ENCODE results near the gene NACC2. TPM values are rescaled to one million over a fixed set of nuclear protein-coding genes. Genes with fewer than 3 reads are reported as not detected.

NACC2 gene
- total and polyA plus RNA-seq, 2 donors (not counting 1 experiment from before 2014, with no cell fraction given) = 0.34 to 1.9 TPM

DNA sequence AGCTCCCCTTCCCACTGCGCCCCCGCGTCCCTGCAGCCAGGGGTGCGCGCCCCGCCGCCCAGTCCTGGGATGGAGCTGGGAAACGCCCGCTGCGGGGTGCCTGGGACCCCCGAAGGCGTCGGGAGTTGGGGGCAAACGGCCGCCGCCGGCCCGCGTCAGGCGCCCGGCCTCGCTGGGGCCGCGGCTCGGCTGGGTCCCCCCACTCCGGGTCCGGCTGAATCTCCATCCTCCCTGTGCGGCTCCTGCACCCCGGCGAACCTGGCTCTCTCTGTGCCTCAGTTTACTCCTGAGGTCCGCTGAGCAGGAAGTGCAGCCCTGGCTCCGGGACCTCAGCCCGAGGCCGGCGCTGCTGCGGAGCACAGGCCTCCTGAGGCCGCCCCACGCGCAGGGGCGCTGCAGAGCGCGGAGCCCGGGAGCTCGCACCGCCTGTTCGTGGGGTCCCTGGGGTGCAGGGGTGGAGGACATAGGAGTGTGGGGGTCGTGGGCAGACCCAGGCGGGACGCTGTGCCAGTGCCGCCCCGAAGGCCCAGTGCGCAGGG, 37.5 kb upstream of the NACC2 start:
- POLR2A ChIA-PET = no interaction called here
- Histone ChIP-seq H2AFZ (ENCODE audit: insufficient read depth, low read depth, low read length, poor library complexity, severe bottlenecking) (peak overlapping the region; percentile 10), H3K27ac (ENCODE audit: low read length in 2 of 2) (no peak overlapping the region), H3K27me3 (replicated peaks in 1 of 4; ENCODE audit: control extremely low read depth in 1 of 4, control insufficient read depth in 3 of 4, insufficient read depth in 4 of 4, low read length in 3 of 4) (peaks cover 0 to 47% (median 13%) of the 10 kb centered on the region in 4 experiments), H3K9me3 (ENCODE audit: control extremely low read depth in 1 of 3, control insufficient read depth in 2 of 3, insufficient read depth in 1 of 3, low read length in 2 of 3) (peaks cover 0 to 7% (median 0%) of the 10 kb centered on the region in 3 donors), H3K9ac (ENCODE audit: low read length) (no peak overlapping the region), H3K36me3 (replicated peaks in 1 of 2; ENCODE audit: control extremely low read depth in 1 of 2, control insufficient read depth in 1 of 2, extremely low read depth in 1 of 2, insufficient read depth in 2 of 2, low read length in 1 of 2) (no peaks in the 10 kb centered on the region), H3K4me1 (ENCODE audit: control insufficient read depth in 2 of 2, insufficient read depth in 2 of 2, low read length in 2 of 2) (peaks cover 9 to 18% of the 10 kb centered on the region in 2 donors), H3K79me2 (ENCODE audit: control insufficient read depth, insufficient read depth, low read length) (no peaks in the 10 kb centered on the region), H3K4me2 (replicated peaks; ENCODE audit: low read depth, low read length, poor library complexity, severe bottlenecking) (peak overlapping the region; percentile 70), H3K4me3 (ENCODE audit: control extremely low read depth in 1 of 5, extremely low read depth in 1 of 5, insufficient read depth in 1 of 5, low read depth in 2 of 5, low read length in 4 of 5) (peak overlapping the region in 1 of 5 experiments; percentile 17), H4K20me1 (ENCODE audit: control insufficient read depth, insufficient read depth, low read length, poor library complexity, severe bottlenecking) (no peaks in the 10 kb centered on the region)
- intact Hi-C loops (cut with micrococcal nuclease) = loop anchor here (1.0 kb wide), 1 partner anchor 151 kb away; no protein-coding TSS in a partner anchor
- H3K27me3 Mint-ChIP-seq = peaks cover 42% of the 10 kb centered on the region
- peaks cover 10% of the 10 kb centered on the region for H3K4me1 Mint-ChIP-seq
- no peak for TF ChIP-seq EZH2 (IDR thresholded peaks at IDR 0.05; ENCODE audit: borderline replicate concordance, insufficient read depth, low read depth, low read length, poor library complexity, severe bottlenecking)
- TF ChIP-seq, protein P1, sequence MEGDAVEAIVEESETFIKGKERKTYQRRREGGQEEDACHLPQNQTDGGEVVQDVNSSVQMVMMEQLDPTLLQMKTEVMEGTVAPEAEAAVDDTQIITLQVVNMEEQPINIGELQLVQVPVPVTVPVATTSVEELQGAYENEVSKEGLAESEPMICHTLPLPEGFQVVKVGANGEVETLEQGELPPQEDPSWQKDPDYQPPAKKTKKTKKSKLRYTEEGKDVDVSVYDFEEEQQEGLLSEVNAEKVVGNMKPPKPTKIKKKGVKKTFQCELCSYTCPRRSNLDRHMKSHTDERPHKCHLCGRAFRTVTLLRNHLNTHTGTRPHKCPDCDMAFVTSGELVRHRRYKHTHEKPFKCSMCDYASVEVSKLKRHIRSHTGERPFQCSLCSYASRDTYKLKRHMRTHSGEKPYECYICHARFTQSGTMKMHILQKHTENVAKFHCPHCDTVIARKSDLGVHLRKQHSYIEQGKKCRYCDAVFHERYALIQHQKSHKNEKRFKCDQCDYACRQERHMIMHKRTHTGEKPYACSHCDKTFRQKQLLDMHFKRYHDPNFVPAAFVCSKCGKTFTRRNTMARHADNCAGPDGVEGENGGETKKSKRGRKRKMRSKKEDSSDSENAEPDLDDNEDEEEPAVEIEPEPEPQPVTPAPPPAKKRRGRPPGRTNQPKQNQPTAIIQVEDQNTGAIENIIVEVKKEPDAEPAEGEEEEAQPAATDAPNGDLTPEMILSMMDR (IDR thresholded peaks at IDR 0.05) = no peak
- no peak for DNase-seq
- no peaks in the 10 kb centered on the region for H3K9me3 Mint-ChIP-seq (ENCODE audit: insufficient read depth)
- no peak for ATAC-seq (ENCODE audit: low read depth)
- WGBS (ENCODE audit: insufficient coverage) = 15% methylated on average over 44 of the region's 52 CpGs
- no peak overlapping the region for H3K4me3 Mint-ChIP-seq
- CTCF ChIA-PET = interaction anchor here (0.9 to 4.0 kb wide), 7 partner anchors 9 to 231 kb away, joined by 3 to 25 read pairs (median 5); partner anchors contain the start of gene DNLZ
- H3K27ac Mint-ChIP-seq = no peak overlapping the region
